OCI-LY1 (cell line): ENCODE measurements around the gene OTUB1.

ENCODE experiments used
- H2AFZ ChIP-seq: fragments of 200-600 bp; sonication (generic), shearing (Covaris generic); 2 replicates; pipeline ENCODE4 v1.6.0; 2014; ENCODE audit warnings: antibody characterized with exemption, mild to moderate bottlenecking, low read length
- H3F3A ChIP-seq: fragments of 200-600 bp; sonication (generic), shearing (Covaris generic); 2 replicates; pipeline ENCODE4 v1.6.0; 2014; ENCODE audit warnings: mild to moderate bottlenecking, antibody characterized with exemption, low read length, moderate library complexity; ENCODE audit not compliant: insufficient read depth
- H3K27ac ChIP-seq: fragments of 200-600 bp; sonication (generic); 2 replicates; pipeline ENCODE4 v1.5.1; 2014; ENCODE audit warnings: low read length, mixed run types, mild to moderate bottlenecking, low read depth; ENCODE audit not compliant: poor library complexity, severe bottlenecking
- H3K27me3 ChIP-seq: fragments of 200-600 bp; sonication (generic); 2 replicates; pipeline ENCODE4 v1.6.0; 2014; ENCODE audit warnings: antibody characterized with exemption, mild to moderate bottlenecking, low read length, moderate library complexity; ENCODE audit not compliant: insufficient read depth
- H3K36me3 ChIP-seq: fragments of 200-600 bp; sonication (generic); 2 replicates; pipeline ENCODE4 v1.6.1; 2014; ENCODE audit warnings: mild to moderate bottlenecking, antibody characterized with exemption, low read length, moderate library complexity, mixed read lengths; ENCODE audit not compliant: insufficient read depth
- H3K4me1 ChIP-seq: fragments of 200-600 bp; sonication (generic); 2 replicates; pipeline ENCODE4 v1.5.1; 2014; ENCODE audit warnings: mild to moderate bottlenecking, low read length, moderate library complexity; ENCODE audit not compliant: insufficient read depth, severe bottlenecking
- H3K4me2 ChIP-seq: fragments of 200-600 bp; sonication (generic), shearing (Covaris generic); 2 replicates; pipeline ENCODE4 v1.6.1; 2014; ENCODE audit warnings: low read length
- H3K4me3 ChIP-seq: fragments of 200-600 bp; sonication (generic); 2 replicates; pipeline ENCODE4 v1.5.1; 2014; ENCODE audit warnings: low read length, low read depth, mild to moderate bottlenecking, mixed read lengths; ENCODE audit not compliant: poor library complexity, severe bottlenecking
- H3K79me2 ChIP-seq: fragments of 200-600 bp; shearing (Covaris generic); 2 replicates; pipeline ENCODE4 v1.6.1; 2016; ENCODE audit warnings: mixed run types, low read length, mixed read lengths; ENCODE audit not compliant: insufficient read depth
- H3K9ac ChIP-seq: fragments of 200-600 bp; sonication (generic), shearing (Covaris generic); 2 replicates; pipeline ENCODE4 v1.6.1; 2014; ENCODE audit warnings: mild to moderate bottlenecking, low read length, mixed read lengths
- H3K9me2 ChIP-seq: fragments of 200-600 bp; sonication (generic), shearing (Covaris generic); 2 replicates; pipeline ENCODE4 v1.6.1; 2014; ENCODE audit warnings: low read depth, mild to moderate bottlenecking, low read length, mixed read lengths
- H3K9me3 ChIP-seq: fragments of 200-600 bp; shearing (Covaris generic); 2 replicates; pipeline ENCODE4 v1.6.1; 2014; ENCODE audit warnings: low read length, mixed read lengths
- H4K20me1 ChIP-seq: fragments of 200-600 bp; sonication (generic), shearing (Covaris generic); 2 replicates; pipeline ENCODE4 v1.6.0; 2016; ENCODE audit warnings: mild to moderate bottlenecking, low read length; ENCODE audit not compliant: insufficient read depth
- EZH2 ChIP-seq: fragments of 200-600 bp; sonication (generic), shearing (Covaris generic); IDR thresholded peaks from 2 replicates; pipeline ENCODE4 v1.8.0; 2017; ENCODE audit warnings: borderline replicate concordance, mixed run types, mild to moderate bottlenecking, antibody characterized with exemption, low read length, moderate library complexity, mixed read lengths
- TF ChIP-seq, protein P1 (sequence below): fragments of 200-600 bp; sonication (generic), shearing (Covaris generic); IDR thresholded peaks from 2 replicates; pipeline ENCODE4 v1.5.1; 2017; ENCODE audit warnings: mild to moderate bottlenecking, antibody characterized with exemption, low read length, moderate library complexity, mixed read lengths

The OTUB1 gene

GRCh38 chr11:64007160-64007628 is 21.0 kb downstream of the OTUB1 start:
- Histone ChIP-seq H3K9me2 (no peaks in the 10 kb centered on the region), H4K20me1 (no peaks in the 10 kb centered on the region), H3K27me3 (peaks cover 13% of the 10 kb centered on the region; the same call in 1 of the 2 replicates), H3K4me3 (no peak overlapping the region), H2AFZ (no peak overlapping the region), H3K27ac (no peak overlapping the region), H3F3A (no peaks in the 10 kb centered on the region), H3K79me2 (no peaks in the 10 kb centered on the region), H3K9me3 (0 out of 2 replicates have a peak, but pooled peaks cover 3% of the 10 kb centered on the region), H3K36me3 (no peaks in the 10 kb centered on the region), H3K9ac (no peak overlapping the region), H3K4me2 (no peak overlapping the region), H3K4me1 (no peaks in the 10 kb centered on the region)
- TF ChIP-seq, protein P1, sequence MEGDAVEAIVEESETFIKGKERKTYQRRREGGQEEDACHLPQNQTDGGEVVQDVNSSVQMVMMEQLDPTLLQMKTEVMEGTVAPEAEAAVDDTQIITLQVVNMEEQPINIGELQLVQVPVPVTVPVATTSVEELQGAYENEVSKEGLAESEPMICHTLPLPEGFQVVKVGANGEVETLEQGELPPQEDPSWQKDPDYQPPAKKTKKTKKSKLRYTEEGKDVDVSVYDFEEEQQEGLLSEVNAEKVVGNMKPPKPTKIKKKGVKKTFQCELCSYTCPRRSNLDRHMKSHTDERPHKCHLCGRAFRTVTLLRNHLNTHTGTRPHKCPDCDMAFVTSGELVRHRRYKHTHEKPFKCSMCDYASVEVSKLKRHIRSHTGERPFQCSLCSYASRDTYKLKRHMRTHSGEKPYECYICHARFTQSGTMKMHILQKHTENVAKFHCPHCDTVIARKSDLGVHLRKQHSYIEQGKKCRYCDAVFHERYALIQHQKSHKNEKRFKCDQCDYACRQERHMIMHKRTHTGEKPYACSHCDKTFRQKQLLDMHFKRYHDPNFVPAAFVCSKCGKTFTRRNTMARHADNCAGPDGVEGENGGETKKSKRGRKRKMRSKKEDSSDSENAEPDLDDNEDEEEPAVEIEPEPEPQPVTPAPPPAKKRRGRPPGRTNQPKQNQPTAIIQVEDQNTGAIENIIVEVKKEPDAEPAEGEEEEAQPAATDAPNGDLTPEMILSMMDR = no peak
- no peak for TF ChIP-seq EZH2

DNA sequence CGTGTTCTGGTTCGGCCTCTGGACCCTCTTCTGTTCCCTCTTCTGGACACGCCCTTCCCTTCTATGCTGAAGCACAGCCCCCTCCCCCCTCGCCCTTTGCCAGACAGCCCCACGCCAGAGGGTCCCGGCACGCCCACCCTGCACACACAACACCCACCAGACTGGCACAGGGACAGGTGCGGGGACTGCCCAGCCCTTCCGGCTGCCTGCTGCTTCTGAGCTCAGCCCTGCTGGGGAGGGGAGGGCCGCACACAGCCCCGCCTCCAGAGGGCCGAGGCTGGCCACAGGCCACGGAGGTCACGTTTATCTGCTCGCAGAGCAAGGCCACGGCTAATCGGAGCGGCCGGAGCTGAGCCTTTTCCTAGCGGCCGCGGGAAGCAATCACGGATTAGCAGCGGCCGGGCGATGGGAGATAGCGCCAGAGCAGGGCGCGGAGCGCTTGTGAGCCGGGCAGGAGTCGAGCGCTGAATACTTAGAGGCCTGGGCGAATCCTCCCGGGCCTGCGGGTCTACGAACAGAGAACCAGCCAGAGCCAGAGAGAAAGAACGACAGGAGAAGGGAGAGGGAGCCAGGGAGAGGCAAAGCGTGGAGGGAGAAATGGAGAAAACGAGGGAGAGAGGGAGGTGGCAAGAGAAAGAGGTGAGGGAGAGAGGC is 21.5 kb downstream of the OTUB1 start:
- Histone ChIP-seq H3K27ac (no peak overlapping the region), H3K9ac (no peak overlapping the region)

DNA sequence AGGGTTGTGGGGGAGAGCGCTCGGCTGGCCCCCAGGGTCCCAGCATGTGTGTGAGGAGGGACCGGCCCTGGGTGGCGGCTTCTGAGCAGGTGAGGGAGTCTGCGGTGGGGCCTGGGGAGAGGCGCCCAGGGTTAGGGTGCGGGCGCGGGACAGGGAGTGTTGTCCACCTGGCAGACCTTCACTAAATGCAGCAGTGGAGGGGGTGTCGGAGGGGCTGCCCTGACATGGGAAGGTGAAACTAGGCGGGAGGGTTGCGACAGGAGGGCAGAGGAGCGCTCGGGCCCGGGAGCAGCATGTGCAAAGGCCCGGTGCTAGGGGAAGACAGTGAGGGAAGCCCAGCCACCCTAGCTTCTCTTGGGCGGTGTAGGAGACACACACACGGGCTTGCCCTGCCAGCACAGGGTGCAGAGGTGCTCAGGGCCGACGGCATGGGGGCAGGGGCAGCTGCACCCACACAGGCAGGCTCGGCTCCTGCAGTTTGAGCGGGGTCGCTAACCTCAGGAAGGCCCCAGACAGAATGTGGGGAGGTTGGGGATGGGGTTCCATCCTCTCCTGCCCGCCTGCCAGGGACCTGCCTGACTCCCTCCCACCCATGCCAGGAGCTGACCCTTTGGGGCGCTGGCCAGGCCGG is 22.2 kb downstream of the OTUB1 start:
- Histone ChIP-seq H3K79me2 (no peaks in the 10 kb centered on the region), H3K27ac (no peak overlapping the region), H3K4me3 (no peak overlapping the region), H3K27me3 (peaks cover 13% of the 10 kb centered on the region; the same call in 1 of the 2 replicates), H3K4me1 (no peaks in the 10 kb centered on the region), H4K20me1 (no peaks in the 10 kb centered on the region), H3K4me2 (no peak overlapping the region), H3K9me3 (0 out of 2 replicates have a peak, but pooled peaks cover 3% of the 10 kb centered on the region), H3K9ac (no peak overlapping the region), H3F3A (no peaks in the 10 kb centered on the region), H3K36me3 (no peaks in the 10 kb centered on the region), H3K9me2 (no peaks in the 10 kb centered on the region), H2AFZ (no peak overlapping the region)
- TF ChIP-seq, protein P1 = no peak
- TF ChIP-seq EZH2 = no peak

More for the DNA sequence above, 21.5 kb downstream of the OTUB1 start:
- Histone ChIP-seq H3K79me2 (no peaks in the 10 kb centered on the region), H3K27me3 (peaks cover 13% of the 10 kb centered on the region; the same call in 1 of the 2 replicates), H2AFZ (no peak overlapping the region), H3K4me3 (no peak overlapping the region), H3K36me3 (no peaks in the 10 kb centered on the region), H3K4me2 (no peak overlapping the region), H3K9me3 (0 out of 2 replicates have a peak, but pooled peaks cover 3% of the 10 kb centered on the region), H3K4me1 (no peaks in the 10 kb centered on the region), H3F3A (no peaks in the 10 kb centered on the region), H3K9me2 (no peaks in the 10 kb centered on the region), H4K20me1 (no peaks in the 10 kb centered on the region)
- TF ChIP-seq, protein P1 = no peak
